Melanocyte of skin (primary cell): ENCODE measurements around the gene NFIL3. TPM values are rescaled to one million over a fixed set of nuclear protein-coding genes. Genes with fewer than 3 reads are reported as not detected.

Source experiments
- total RNA-seq, 2 donors: library from RNA; depleted of rRNA; stranded (reverse); fragments of >200 nt; gene quantifications; 2 replicates each; pipeline ENCODE4 v1.2.3, GENCODE V29; 2012

Gene NFIL3, protein sequence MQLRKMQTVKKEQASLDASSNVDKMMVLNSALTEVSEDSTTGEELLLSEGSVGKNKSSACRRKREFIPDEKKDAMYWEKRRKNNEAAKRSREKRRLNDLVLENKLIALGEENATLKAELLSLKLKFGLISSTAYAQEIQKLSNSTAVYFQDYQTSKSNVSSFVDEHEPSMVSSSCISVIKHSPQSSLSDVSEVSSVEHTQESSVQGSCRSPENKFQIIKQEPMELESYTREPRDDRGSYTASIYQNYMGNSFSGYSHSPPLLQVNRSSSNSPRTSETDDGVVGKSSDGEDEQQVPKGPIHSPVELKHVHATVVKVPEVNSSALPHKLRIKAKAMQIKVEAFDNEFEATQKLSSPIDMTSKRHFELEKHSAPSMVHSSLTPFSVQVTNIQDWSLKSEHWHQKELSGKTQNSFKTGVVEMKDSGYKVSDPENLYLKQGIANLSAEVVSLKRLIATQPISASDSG
- 10 to 100 TPM; 11.7 to 13.1 TPM for total RNA-seq

DNA sequence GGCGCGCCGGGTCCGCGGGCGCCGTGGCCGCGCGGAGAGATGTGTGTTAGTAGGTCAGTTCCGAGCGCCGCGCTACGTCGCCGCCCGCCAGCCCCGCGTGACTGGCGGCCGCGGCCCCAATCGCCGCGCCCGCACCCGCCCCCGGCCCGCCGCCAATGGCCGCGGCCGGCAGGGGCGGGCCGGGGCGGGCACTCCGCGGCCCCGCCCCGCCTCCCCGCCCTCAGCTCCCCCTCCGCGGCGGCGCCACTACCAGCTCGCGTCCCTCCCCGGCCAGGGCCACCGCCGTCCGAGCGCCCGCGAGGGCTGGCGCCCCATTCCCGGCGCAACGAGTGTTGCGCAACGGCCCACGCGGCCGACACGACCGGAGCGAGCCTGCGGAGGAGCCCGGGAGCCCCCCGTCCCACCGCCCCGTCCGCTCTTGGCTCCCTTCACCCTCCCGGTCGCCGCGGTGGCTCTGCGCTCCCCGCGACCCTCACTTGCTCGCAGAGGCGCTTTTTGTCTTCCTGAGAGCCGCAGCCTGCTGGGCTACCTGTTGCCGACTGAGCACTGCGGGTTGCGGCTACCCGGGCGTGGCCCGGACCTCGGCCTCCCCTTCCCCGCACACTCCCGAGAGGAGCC lies at the start of gene NFIL3:
TSS of gene NFIL3 (minus strand) at position 48 of the 618 bp plus-strand sequence. CDS start 13,098 bp downstream, outside the sequence.

DNA sequence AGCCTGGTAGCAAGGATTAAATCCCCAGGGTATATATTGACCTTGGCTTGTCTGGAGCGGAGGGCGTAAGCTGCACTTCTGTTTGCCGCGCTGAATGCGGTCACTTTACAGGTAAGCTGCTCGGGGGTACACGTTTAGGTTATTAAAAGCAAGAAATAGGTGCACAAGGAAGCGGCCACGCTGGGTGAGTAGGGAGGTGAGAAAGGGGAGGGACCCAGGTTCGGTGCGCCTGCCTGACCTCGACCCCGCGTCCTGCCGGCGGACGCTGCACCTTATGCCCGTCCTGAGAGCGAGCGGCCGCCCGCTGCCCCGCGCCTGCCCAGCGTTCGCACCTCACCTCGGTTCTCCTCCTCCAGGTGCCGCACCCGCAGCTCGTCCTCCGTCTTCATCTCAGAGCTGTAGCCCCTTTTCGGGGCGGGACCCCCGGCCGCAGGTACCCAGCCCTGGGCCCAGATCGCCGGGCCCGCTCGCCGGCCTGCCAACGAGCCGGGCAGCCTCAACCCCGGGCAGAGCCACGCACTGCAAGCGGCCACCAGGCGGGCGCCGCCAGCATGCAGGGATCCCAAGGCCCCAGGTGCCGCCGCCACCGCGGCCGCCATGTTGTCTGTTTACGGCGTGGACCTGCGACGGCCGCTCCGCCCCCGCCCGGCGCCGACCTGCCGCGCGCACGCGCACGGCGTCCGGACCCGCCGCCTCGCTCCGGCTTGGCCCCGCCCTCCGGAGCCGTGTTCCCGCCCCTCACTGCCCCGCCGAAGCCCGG lies 62.2 kb downstream of the NFIL3 start, which contains the start of gene AUH:
TSS of gene AUH (minus strand) at position 628 of the 760 bp plus-strand sequence. CDS start at position 599, 29 bp downstream.

Other genes starting within 250 kb of the NFIL3 start
- 10 to 100 TPM; 12.0 to 16.9 TPM for gene AUH, start 61.9 kb downstream of the NFIL3 start, total RNA-seq